Sigmoid colon (tissue), 7 donors: ENCODE data around the gene STK17B. TPM values are rescaled to one million over a fixed set of nuclear protein-coding genes. Genes with fewer than 3 reads are reported as not detected.
"Not testable (repeated sequence)": the region's sequence is repeated elsewhere in the genome, so short reads cannot be mapped to it uniquely, and the experiment has no call there.

Experiments used
- DNase-seq: peaks from one replicate; pipeline ENCODE4 v3.0.0-alpha.2; 2019
- H3K27ac ChIP-seq, 4 donors: fragments of 200-600 bp; sonication (generic); one replicate each; pipeline ENCODE4 v1.5.1; 2016 to 2019; ENCODE audit warnings: mild to moderate bottlenecking in 1 of 4
- H3K27me3 ChIP-seq, 3 donors: fragments of 200-600 bp; sonication (generic); one replicate each; pipeline ENCODE4 v1.5.1; 2019; ENCODE audit warnings: mild to moderate bottlenecking in 1 of 3
- H3K36me3 ChIP-seq, 4 donors: fragments of 200-600 bp; sonication (generic); one replicate each; pipeline ENCODE4 v1.5.1; 2016 to 2019
- H3K4me1 ChIP-seq, 4 donors: fragments of 200-600 bp; sonication (generic); one replicate each; pipeline ENCODE4 v1.5.1; 2017 to 2019
- H3K4me3 ChIP-seq, 4 donors: fragments of 200-600 bp; sonication (generic); one replicate each; pipeline ENCODE4 v1.5.1; 2017 to 2019; ENCODE audit warnings: mild to moderate bottlenecking in 2 of 4, moderate library complexity in 1 of 4
- H3K9me3 ChIP-seq, 4 donors: fragments of 200-600 bp in 3 of 4; sonication (generic) in 3 of 4; one replicate each; pipeline versions ENCODE4 v1.5.1 to v1.6.1; 2013 to 2019
- CTCF ChIP-seq, 4 experiments: fragments of 450-650 bp in 3 of 4; fragments of 200-600 bp in 1 of 4; IDR thresholded peaks; one replicate each; pipeline ENCODE4 v1.5.1; 2016 to 2019; ENCODE audit warnings: antibody characterized with exemption in 4 of 4, mild to moderate bottlenecking in 3 of 4, moderate library complexity in 2 of 4
- EP300 ChIP-seq, 4 donors: sonication (generic); formaldehyde crosslinking; IDR thresholded peaks; one replicate each; pipeline ENCODE4 v1.6.1; 2017; ENCODE audit warnings: antibody characterized with exemption in 4 of 4
- POLR2A ChIP-seq, 2 donors: fragments of 450-650 bp; IDR thresholded peaks; one replicate each; pipeline ENCODE4 v1.6.1; 2016; ENCODE audit warnings: antibody characterized with exemption in 2 of 2, mild to moderate bottlenecking in 2 of 2, moderate library complexity in 2 of 2
- POLR2AphosphoS5 ChIP-seq, 4 donors: sonication (generic); formaldehyde crosslinking; IDR thresholded peaks; one replicate each; pipeline ENCODE4 v1.6.1; 2017; ENCODE audit warnings: antibody characterized with exemption in 4 of 4
- WGBS, 2 donors: extraction: QIAGEN DNeasy Blood & Tissue Kit; methylation state at CpG; one replicate each; pipeline ENCODE4 v1.1.7; 2013; 5-methylcytosine and 5-hydroxymethylcytosine counted together
- intact Hi-C: fragments of 100-400 bp; cut with DNase I; formaldehyde crosslinking; loops from one replicate; pipeline ENCODE4 v1.15.1; 2023
- polyA plus RNA-seq, 3 donors: library from polyadenylated mRNA; stranded (reverse); fragments of 200-250 nt; gene quantifications; one replicate each; pipeline ENCODE4 v1.2.3, GENCODE V29; 2013
- total RNA-seq, 4 donors: library from RNA; depleted of rRNA; stranded (reverse); fragments of >200 nt; gene quantifications; one replicate each; pipeline ENCODE4 v1.1.0, GENCODE V29; 2016
- donor health status: healthy with polysubstance abuse.
- donor health status: Bipolar disorder and iron deficiency.
- donor health status: healthy.

Gene STK17B
- total and polyA plus RNA-seq, 7 donors, result 9.0 to 30.7 (median 13.5) TPM

DNA sequence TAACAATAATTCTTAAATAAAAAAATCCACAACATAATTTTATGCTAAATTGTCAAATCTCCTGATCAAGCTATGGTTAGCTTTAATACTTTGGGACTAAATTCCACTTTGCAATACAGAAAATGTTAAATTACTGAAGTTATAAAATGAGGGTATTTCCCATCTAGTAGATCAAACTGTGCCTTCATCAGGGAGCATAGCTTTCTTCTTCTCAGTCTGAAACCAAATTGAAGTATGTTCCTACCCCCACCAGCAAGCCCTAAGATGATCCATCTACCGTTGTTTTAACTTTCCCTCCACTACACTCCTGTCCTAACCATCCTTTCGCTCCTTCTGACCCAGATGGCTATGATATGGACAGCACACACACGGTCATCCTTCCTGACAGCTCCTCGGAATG is 24.4 kb upstream of the STK17B start:
- TF ChIP-seq CTCF (IDR thresholded peaks at IDR 0.05) (no peak), EP300 (IDR thresholded peaks at IDR 0.05) (no peak), POLR2AphosphoS5 (IDR thresholded peaks at IDR 0.05) (no peak), POLR2A (IDR thresholded peaks at IDR 0.05) (no peak)
- no peak overlapping the region for H3K27ac ChIP-seq
- no peak for DNase-seq
- 87 to 95% methylated on average over 4 of the region's 4 CpGs for WGBS, 2 donors
- intact Hi-C loops, result no loop called here
- H3K4me1 ChIP-seq, result no peaks in the 10 kb centered on the region
- H3K27me3 ChIP-seq, result no peaks in the 10 kb centered on the region
- no peaks in the 10 kb centered on the region for H3K9me3 ChIP-seq
- H3K36me3 ChIP-seq, result no peaks in the 10 kb centered on the region
- no peak overlapping the region for H3K4me3 ChIP-seq

DNA sequence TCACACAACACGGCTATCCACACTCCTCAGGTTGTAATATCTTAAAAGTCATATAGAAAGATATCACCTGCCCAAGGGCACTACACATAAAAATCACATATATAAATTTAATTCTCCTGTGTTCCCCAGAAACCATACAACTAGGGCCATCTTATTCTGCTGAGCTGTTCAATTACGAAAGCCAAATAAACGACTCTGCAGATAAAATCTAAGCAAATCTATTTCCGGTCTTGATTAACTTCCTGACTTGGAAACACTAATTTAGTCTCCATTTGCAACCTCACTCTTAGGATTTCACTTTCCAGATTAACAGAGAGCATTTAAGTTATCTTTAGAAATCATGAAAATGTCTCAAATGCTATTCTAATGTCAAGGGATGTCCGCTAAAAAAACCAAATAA is 23.9 kb upstream of the STK17B start:
- intact Hi-C loops, result no loop called here
- no peak overlapping the region for H3K27ac ChIP-seq
- no peaks in the 10 kb centered on the region for H3K36me3 ChIP-seq
- no peaks in the 10 kb centered on the region for H3K27me3 ChIP-seq
- TF ChIP-seq POLR2AphosphoS5 (IDR thresholded peaks at IDR 0.05), result no peak
- TF ChIP-seq CTCF (IDR thresholded peaks at IDR 0.05), result no peak
- TF ChIP-seq POLR2A (IDR thresholded peaks at IDR 0.05), result no peak
- no peak for TF ChIP-seq EP300 (IDR thresholded peaks at IDR 0.05)
- H3K4me3 ChIP-seq, result no peak overlapping the region
- WGBS, 2 donors, result 68 to 84% methylated on average over 5 of the region's 5 CpGs
- no peak for DNase-seq
- H3K9me3 ChIP-seq, result no peaks in the 10 kb centered on the region
- H3K4me1 ChIP-seq, result no peaks in the 10 kb centered on the region

DNA sequence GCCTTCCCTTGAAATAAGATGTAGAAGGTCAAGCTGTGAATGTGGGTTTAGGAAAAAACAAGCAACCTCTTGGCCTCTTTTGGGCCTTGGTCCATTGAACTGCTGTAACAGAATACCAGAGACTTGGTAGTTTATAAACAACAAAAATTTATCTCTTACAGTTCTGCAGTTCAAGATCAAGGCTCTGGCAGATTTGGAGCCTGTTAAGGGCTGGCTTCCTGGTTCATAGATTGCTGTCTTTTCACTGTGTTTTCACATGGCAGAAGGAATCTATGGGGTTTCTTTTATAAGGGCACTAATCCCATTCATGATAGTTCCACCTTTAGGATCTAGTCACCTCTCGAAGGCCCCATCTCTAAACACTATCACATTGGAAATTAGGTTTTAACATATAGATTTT is 20.2 kb upstream of the STK17B start:
- 95 to 96% methylated on average over 1 of the region's 1 CpG for WGBS, 2 donors
- TF ChIP-seq POLR2AphosphoS5 (IDR thresholded peaks at IDR 0.05) (no peak), POLR2A (IDR thresholded peaks at IDR 0.05) (no peak), CTCF (IDR thresholded peaks at IDR 0.05) (no peak), EP300 (IDR thresholded peaks at IDR 0.05) (no peak)
- DNase-seq, result no peak
- intact Hi-C loops, result no loop called here
- H3K27ac ChIP-seq, result no peak overlapping the region
- no peaks in the 10 kb centered on the region for H3K36me3 ChIP-seq
- H3K4me3 ChIP-seq, result no peak overlapping the region
- no peaks in the 10 kb centered on the region for H3K27me3 ChIP-seq
- no peaks in the 10 kb centered on the region for H3K9me3 ChIP-seq
- no peaks in the 10 kb centered on the region for H3K4me1 ChIP-seq

DNA sequence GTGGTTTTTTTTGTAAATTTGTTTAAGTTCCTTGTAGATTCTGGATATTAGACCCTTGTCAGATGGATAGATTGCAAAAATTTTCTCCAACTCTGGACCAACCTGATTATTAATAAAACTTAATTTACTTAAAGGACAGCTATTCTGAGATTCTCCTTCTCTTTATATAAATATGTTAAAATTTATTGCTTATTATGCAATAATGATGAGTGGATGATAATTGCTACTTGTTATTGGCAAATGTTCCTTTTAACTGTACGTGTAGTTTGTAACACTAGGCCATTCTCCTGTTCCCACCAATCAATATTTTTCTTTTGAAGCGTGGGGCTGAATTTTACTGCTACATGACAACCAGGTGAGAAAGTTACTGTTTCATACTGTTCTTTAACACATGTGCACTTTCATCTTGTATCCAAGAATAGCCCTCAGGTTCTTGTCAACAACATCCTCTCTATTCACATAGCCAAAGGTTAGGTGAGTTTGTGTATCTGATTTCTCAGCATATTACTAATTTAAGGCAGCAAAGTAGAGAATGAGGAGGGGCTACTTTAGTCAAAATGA is 16.6 kb upstream of the STK17B start:
- no peak for DNase-seq
- WGBS, 2 donors, result 85 to 92% methylated on average over 2 of the region's 2 CpGs
- H3K36me3 ChIP-seq, result no peaks in the 10 kb centered on the region
- no peak overlapping the region for H3K4me3 ChIP-seq
- H3K27me3 ChIP-seq, result no peaks in the 10 kb centered on the region
- no peaks in the 10 kb centered on the region for H3K9me3 ChIP-seq
- H3K27ac ChIP-seq, result no peak overlapping the region
- no peak for TF ChIP-seq POLR2A (IDR thresholded peaks at IDR 0.05)
- no peak for TF ChIP-seq EP300 (IDR thresholded peaks at IDR 0.05)
- TF ChIP-seq POLR2AphosphoS5 (IDR thresholded peaks at IDR 0.05), result no peak
- no peak for TF ChIP-seq CTCF (IDR thresholded peaks at IDR 0.05)
- intact Hi-C loops, result no loop called here
- H3K4me1 ChIP-seq, result no peaks in the 10 kb centered on the region

DNA sequence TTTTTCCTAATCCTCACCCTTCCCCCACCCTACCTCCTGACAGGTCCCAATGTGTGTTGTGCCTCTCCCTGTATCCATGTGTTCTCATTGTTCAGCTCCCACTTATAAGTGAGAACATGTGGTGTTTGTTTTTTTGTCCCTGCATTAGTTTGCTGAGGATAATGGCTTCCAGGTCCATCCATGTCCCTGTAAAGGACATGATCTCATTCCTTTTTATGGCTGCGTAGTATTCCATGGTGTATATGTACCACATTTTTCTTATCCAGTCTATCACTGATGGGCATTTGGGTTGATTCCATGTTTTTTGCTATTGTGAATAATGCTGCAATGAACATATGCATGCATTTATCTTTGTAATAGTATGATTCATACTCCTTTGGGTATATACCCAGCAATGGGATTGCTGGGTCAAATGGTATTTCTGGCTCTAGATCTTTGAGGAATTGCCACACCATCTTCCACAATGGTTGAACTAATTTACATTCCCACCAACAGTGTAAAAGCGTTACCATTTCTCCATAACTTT is 15.9 kb upstream of the STK17B start:
- DNase-seq, H3K27ac ChIP-seq, H3K27me3 ChIP-seq, H3K4me1 ChIP-seq, H3K36me3 ChIP-seq, H3K4me3 ChIP-seq, H3K9me3 ChIP-seq, intact Hi-C loops: not testable (repeated sequence)
- WGBS, 2 donors, result 96 to 98% methylated on average over 2 of the region's 2 CpGs
